Thyroid gland (tissue), 4 donors: ENCODE results near the gene TGFA. TPM values are rescaled to one million over a fixed set of nuclear protein-coding genes. Genes with fewer than 3 reads are reported as not detected.

Experiments used
- DNase-seq, 2 donors: peaks; one replicate each; pipeline ENCODE4 v3.0.0-alpha.2; 2019
- H3K27ac ChIP-seq, 3 donors: fragments of 200-600 bp; sonication (generic); 1 replicate in 2 of 3; 2 replicates in 1 of 3; pipeline ENCODE4 v1.5.1; 2016 to 2019; ENCODE audit warnings: mild to moderate bottlenecking in 1 of 3, moderate library complexity in 1 of 3
- H3K27me3 ChIP-seq: fragments of 200-600 bp; sonication (generic); one replicate; pipeline ENCODE4 v1.5.1; 2019
- H3K36me3 ChIP-seq, 2 donors: fragments of 200-600 bp; sonication (generic); one replicate each; pipeline ENCODE4 v1.5.1; 2016 to 2019
- H3K4me1 ChIP-seq, 2 donors: fragments of 200-600 bp; sonication (generic); one replicate each; pipeline ENCODE4 v1.5.1; 2017 to 2019
- H3K4me3 ChIP-seq, 3 donors: fragments of 200-600 bp; sonication (generic); replicated peaks in 1 of 3; 1 replicate in 2 of 3; 2 replicates in 1 of 3; pipeline ENCODE4 v1.5.1; 2016; ENCODE audit warnings: mild to moderate bottlenecking in 1 of 3
- H3K9me3 ChIP-seq: fragments of 200-600 bp; sonication (generic); one replicate; pipeline ENCODE4 v1.5.1; 2017
- CTCF ChIP-seq, 6 experiments: fragments of 200-600 bp in 3 of 6; fragments of 450-650 bp in 3 of 6; sonication (generic) in 3 of 6; IDR thresholded peaks; one replicate each; pipeline ENCODE4 v1.5.1; 2016 to 2019; ENCODE audit warnings: antibody characterized with exemption in 6 of 6, mild to moderate bottlenecking in 2 of 6, inconsistent platforms in 1 of 6, moderate library complexity in 1 of 6
- POLR2A ChIP-seq, 2 donors: fragments of 450-650 bp; IDR thresholded peaks; one replicate each; pipeline ENCODE4 v1.6.1; 2017; ENCODE audit warnings: antibody characterized with exemption in 2 of 2, mild to moderate bottlenecking in 2 of 2, moderate library complexity in 1 of 2
- WGBS, 2 donors: methylation state at CpG; one replicate each; pipeline ENCODE4 v1.1.5; 2017; 5-methylcytosine and 5-hydroxymethylcytosine counted together
- intact Hi-C: fragments of 100-400 bp; cut with DNase I; formaldehyde crosslinking; loops from one replicate; pipeline ENCODE4 v1.15.1; 2023
- total RNA-seq, 4 donors: library from RNA; depleted of rRNA; stranded (reverse); fragments of >200 nt; gene quantifications; one replicate each; pipeline ENCODE4 v1.2.3, GENCODE V29; 2016

TGFA gene
- total RNA-seq, 4 donors from 2014 or later, result 12.9 to 23.0 (median 18.6) TPM

- TF ChIP-seq CTCF (IDR thresholded peaks at IDR 0.05) (no peak), POLR2A (IDR thresholded peaks at IDR 0.05) (no peak)
- Histone ChIP-seq H3K27ac (no peak overlapping the region), H3K36me3 (no peaks in the 10 kb centered on the region), H3K4me1 (no peaks in the 10 kb centered on the region), H3K27me3 (no peaks in the 10 kb centered on the region), H3K4me3 (no peak overlapping the region), H3K9me3 (no peaks in the 10 kb centered on the region)
- DNase-seq, result no peak
- WGBS, 2 donors, result 64 to 78% methylated on average over 6 of the region's 6 CpGs
- intact Hi-C loops, result no loop called here
Measured at GRCh38 chr2:70411483-70412125, 142.0 kb downstream of the TGFA start.

DNA sequence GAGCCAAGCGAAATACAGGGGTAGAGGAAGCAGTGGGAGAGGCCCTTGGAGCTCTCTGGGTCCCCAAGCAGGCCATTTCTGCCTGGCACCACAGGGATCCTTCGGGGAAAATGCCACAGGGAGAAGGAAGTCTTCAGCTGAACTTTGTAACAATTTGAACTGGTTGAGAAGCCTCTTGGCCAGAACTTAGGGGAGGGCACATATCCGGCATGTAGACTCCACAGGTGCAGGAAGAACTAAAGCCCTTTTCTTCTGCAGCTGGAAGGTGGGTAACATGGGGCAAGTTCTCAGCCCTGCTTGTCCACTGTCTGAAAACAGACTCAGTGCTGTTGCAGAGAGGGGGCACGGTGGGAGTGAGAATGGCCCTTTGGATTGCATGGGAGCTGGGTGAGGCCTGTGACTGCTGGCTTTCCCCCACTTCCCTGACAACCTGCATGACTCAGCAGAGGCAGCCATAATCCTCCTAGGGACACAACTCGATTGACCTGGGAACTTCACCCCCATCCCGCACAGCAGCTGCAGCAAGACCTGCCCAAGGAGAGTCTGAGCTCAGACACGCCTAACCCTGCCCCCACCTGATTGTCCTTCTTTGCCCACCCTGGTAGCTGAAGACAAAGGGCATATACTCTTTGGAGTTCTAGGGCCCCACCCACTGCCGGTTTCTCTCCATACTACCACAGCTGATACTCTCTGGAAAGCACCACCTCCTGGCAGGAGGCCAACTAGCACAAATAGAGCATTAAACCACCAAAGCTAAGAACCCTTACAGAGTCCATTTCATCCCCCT, 150.2 kb downstream of the TGFA start:
- no peak for TF ChIP-seq CTCF (IDR thresholded peaks at IDR 0.05)
- TF ChIP-seq POLR2A (IDR thresholded peaks at IDR 0.05), result no peak
- Histone ChIP-seq H3K36me3 (no peaks in the 10 kb centered on the region), H3K4me1 (no peaks in the 10 kb centered on the region), H3K9me3 (no peaks in the 10 kb centered on the region), H3K27ac (no peak overlapping the region), H3K4me3 (no peak overlapping the region), H3K27me3 (no peaks in the 10 kb centered on the region)
- peak; percentile 27 for DNase-seq
- WGBS, 2 donors, result 79 to 88% methylated on average over 8 of the region's 8 CpGs
- intact Hi-C loops, result no loop called here

DNA sequence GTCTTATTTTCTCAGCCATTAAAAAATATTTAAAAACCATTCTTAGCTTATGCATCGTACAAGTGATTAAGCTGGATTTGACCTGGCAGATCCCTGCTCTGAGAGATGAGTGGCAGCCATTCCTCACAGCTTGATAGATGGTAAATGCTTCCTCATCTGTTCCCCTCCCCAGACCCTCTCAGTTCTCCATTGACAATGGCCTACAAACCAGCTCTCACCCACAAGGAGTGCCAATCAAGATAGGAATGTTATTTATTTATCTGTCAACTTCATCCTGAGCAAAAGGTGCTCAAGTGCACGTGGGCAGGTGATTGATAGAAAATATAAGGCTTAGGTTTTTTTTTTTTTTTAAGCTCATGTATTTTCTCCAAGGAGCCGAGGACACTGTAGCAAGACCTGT, 153.1 kb downstream of the TGFA start:
- no peak for TF ChIP-seq POLR2A (IDR thresholded peaks at IDR 0.05)
- no peak for TF ChIP-seq CTCF (IDR thresholded peaks at IDR 0.05)
- H3K27me3 ChIP-seq, result no peaks in the 10 kb centered on the region
- no peak overlapping the region for H3K4me3 ChIP-seq
- H3K36me3 ChIP-seq, result no peaks in the 10 kb centered on the region
- intact Hi-C loops, result no loop called here
- no peak overlapping the region for H3K27ac ChIP-seq
- H3K9me3 ChIP-seq, result no peaks in the 10 kb centered on the region
- H3K4me1 ChIP-seq, result no peaks in the 10 kb centered on the region
- WGBS, 2 donors, result 80 to 85% methylated on average over 3 of the region's 3 CpGs
- no peak for DNase-seq

DNA sequence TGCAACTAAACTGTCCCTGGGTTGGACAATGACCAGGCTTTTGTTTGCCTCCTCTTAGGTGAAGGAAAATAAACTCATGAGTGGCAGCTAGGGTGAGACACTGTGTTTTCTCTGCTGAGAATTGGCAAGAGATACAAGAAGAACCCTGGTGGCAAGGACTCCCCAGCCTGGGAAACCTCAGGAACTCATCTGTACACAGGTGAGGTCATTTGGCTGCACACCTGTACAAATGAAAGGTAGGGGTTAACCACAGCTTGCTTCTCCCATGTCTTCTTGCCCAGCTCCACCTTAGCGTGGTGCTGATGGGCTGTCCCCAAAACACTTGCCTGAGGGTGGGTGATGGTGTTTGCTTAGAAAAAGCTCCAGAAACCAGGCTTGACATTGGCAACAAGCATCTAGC, 154.6 kb downstream of the TGFA start:
- DNase-seq, result no peak
- no peak overlapping the region for H3K4me3 ChIP-seq
- no peak for TF ChIP-seq POLR2A (IDR thresholded peaks at IDR 0.05)
- TF ChIP-seq CTCF (IDR thresholded peaks at IDR 0.05), result no peak
- no peaks in the 10 kb centered on the region for H3K36me3 ChIP-seq
- intact Hi-C loops, result no loop called here
- H3K27ac ChIP-seq, result no peak overlapping the region
- no peaks in the 10 kb centered on the region for H3K27me3 ChIP-seq
- no peaks in the 10 kb centered on the region for H3K9me3 ChIP-seq
- H3K4me1 ChIP-seq, result no peaks in the 10 kb centered on the region
- 20 to 85% methylated on average over 1 of the region's 1 CpG for WGBS, 2 donors

Other genes with a start within 250 kb of the TGFA start
- 1 to 10 TPM; 1.9 to 6.5 (median 3.1) TPM for gene ADD2, start 214.4 kb upstream of the TGFA start, total RNA-seq
- not detected for gene FIGLA, start 236.8 kb upstream of the TGFA start, total RNA-seq